VCaP (cell line): ENCODE data around the gene MYH9.

Experiments
- H3K27ac ChIP-seq: fragments of 450-650 bp; 2 replicates; pipeline ENCODE4 v1.5.1; 2017
- CTCF ChIP-seq: fragments of 450-650 bp; conservative IDR thresholded peaks from 2 replicates; pipeline ENCODE4 v1.5.1; 2017; ENCODE audit warnings: mild to moderate bottlenecking, moderate library complexity

The MYH9 gene

GRCh38 chr22:36286096-36286957, 101.4 kb downstream of the MYH9 start:
- no peak overlapping the region for H3K27ac ChIP-seq

GRCh38 chr22:36285545-36285944, 102.2 kb downstream of the MYH9 start:
- no peak overlapping the region for H3K27ac ChIP-seq
- no peak for TF ChIP-seq CTCF

More at GRCh38 chr22:36286096-36286957, 101.4 kb downstream of the MYH9 start:
- peak; percentile 95 for TF ChIP-seq CTCF

GRCh38 chr22:36285017-36285416, 102.8 kb downstream of the MYH9 start:
- TF ChIP-seq CTCF, result no peak
- no peak overlapping the region for H3K27ac ChIP-seq

GRCh38 chr22:36284171-36284571, 103.6 kb downstream of the MYH9 start:
- no peak overlapping the region for H3K27ac ChIP-seq
- no peak for TF ChIP-seq CTCF

- TF ChIP-seq CTCF, result no peak
- no peak overlapping the region for H3K27ac ChIP-seq
These were observed 105.4 kb downstream of the MYH9 start for GRCh38 chr22:36282328-36282831.

- no peak overlapping the region for H3K27ac ChIP-seq
- TF ChIP-seq CTCF, result no peak
These were observed 105.9 kb downstream of the MYH9 start for GRCh38 chr22:36281781-36282327.

- TF ChIP-seq CTCF, result no peak
- no peak overlapping the region for H3K27ac ChIP-seq
These were observed 107.4 kb downstream of the MYH9 start for GRCh38 chr22:36280379-36280778.
